ENCODE measurements around the gene CDH10. TPM values are rescaled to one million over a fixed set of nuclear protein-coding genes. Genes with fewer than 3 reads are reported as not detected.

Gene CDH10
- total RNA-seq, 4 donors from 2014 or later = 0.14 TPM; not detected in 3

DNA sequence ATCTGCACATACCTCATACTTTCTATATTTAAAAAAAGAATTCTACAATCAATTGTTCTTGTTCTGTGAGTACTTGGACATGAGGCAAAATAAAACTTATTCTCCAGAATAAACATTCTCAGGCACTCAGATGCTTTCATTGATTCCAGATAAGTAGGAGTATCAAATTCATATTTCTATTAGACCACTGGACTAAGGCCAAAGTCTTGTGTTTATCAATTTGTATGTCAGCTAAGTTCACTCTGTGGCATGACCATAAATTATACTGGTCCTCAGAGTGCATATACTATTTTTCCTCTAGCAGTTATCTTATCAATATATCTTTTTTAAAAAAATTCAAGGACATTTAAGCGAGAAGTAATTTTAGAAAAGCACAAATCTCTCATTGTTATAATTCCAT is 28.2 kb downstream of the CDH10 start:
- TF ChIP-seq POLR2A (IDR thresholded peaks at IDR 0.05) (no peak), EP300 (IDR thresholded peaks at IDR 0.05; ENCODE audit: low read depth) (no peak), POLR2AphosphoS5 (IDR thresholded peaks at IDR 0.05) (no peak)
- TF ChIP-seq, protein P1, sequence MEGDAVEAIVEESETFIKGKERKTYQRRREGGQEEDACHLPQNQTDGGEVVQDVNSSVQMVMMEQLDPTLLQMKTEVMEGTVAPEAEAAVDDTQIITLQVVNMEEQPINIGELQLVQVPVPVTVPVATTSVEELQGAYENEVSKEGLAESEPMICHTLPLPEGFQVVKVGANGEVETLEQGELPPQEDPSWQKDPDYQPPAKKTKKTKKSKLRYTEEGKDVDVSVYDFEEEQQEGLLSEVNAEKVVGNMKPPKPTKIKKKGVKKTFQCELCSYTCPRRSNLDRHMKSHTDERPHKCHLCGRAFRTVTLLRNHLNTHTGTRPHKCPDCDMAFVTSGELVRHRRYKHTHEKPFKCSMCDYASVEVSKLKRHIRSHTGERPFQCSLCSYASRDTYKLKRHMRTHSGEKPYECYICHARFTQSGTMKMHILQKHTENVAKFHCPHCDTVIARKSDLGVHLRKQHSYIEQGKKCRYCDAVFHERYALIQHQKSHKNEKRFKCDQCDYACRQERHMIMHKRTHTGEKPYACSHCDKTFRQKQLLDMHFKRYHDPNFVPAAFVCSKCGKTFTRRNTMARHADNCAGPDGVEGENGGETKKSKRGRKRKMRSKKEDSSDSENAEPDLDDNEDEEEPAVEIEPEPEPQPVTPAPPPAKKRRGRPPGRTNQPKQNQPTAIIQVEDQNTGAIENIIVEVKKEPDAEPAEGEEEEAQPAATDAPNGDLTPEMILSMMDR (IDR thresholded peaks at IDR 0.05) = no peak
- in situ Hi-C loops (cut with MboI; ENCODE audit: low pct_ligation_motif_present in 1 of 4, low pct_unique_long_range_greater_than_20kb in 1 of 4, low sequenced_read_pairs in 3 of 4) = no loop called here
- 70 to 80% methylated on average over 1 of the region's 1 CpG for WGBS, 2 donors (ENCODE audit: low coverage in 1 of 2)

GRCh38 chr5:24615159-24615558 is 29.6 kb downstream of the CDH10 start:
- no peak overlapping the region for H3K4me3 ChIP-seq
- H3K9me3 ChIP-seq = no peaks in the 10 kb centered on the region
- intact Hi-C loops (cut with DNase I; ENCODE audit: low total_unique reads) = no loop called here
- WGBS, 2 donors (ENCODE audit: low coverage in 1 of 2) = 48 to 58% methylated on average over 4 of the region's 4 CpGs
- DNase-seq = no peak
- TF ChIP-seq, protein P1 (IDR thresholded peaks at IDR 0.05) = no peak
- TF ChIP-seq POLR2AphosphoS5 (IDR thresholded peaks at IDR 0.05) = no peak
- TF ChIP-seq EP300 (IDR thresholded peaks at IDR 0.05; ENCODE audit: low read depth) = no peak
- TF ChIP-seq POLR2A (IDR thresholded peaks at IDR 0.05) = no peak
- H3K27me3 ChIP-seq = no peaks in the 10 kb centered on the region
- H3K4me1 ChIP-seq = no peaks in the 10 kb centered on the region
- in situ Hi-C loops (cut with MboI; ENCODE audit: low pct_ligation_motif_present in 1 of 4, low pct_unique_long_range_greater_than_20kb in 1 of 4, low sequenced_read_pairs in 3 of 4) = no loop called here
- H3K27ac ChIP-seq = no peak overlapping the region
- no peaks in the 10 kb centered on the region for H3K36me3 ChIP-seq

More for the DNA sequence above, 28.2 kb downstream of the CDH10 start:
- Histone ChIP-seq H3K4me1 (no peaks in the 10 kb centered on the region), H3K36me3 (no peaks in the 10 kb centered on the region), H3K4me3 (no peak overlapping the region), H3K27ac (no peak overlapping the region), H3K27me3 (no peaks in the 10 kb centered on the region), H3K9me3 (no peaks in the 10 kb centered on the region)
- intact Hi-C loops (cut with DNase I; ENCODE audit: low total_unique reads) = no loop called here
- DNase-seq = no peak

- in situ Hi-C loops (cut with MboI; ENCODE audit: low pct_ligation_motif_present in 1 of 4, low pct_unique_long_range_greater_than_20kb in 1 of 4, low sequenced_read_pairs in 3 of 4) = no loop called here
- H3K4me3 ChIP-seq = no peak overlapping the region
- intact Hi-C loops (cut with DNase I; ENCODE audit: low total_unique reads) = no loop called here
- TF ChIP-seq, protein P1 (IDR thresholded peaks at IDR 0.05) = no peak
- TF ChIP-seq EP300 (IDR thresholded peaks at IDR 0.05; ENCODE audit: low read depth) (no peak), POLR2A (IDR thresholded peaks at IDR 0.05) (no peak), POLR2AphosphoS5 (IDR thresholded peaks at IDR 0.05) (no peak)
- no peak for DNase-seq
- H3K27ac ChIP-seq = no peak overlapping the region
- H3K36me3 ChIP-seq = no peaks in the 10 kb centered on the region
- WGBS, 2 donors (ENCODE audit: low coverage in 1 of 2) = 84 to 94% methylated on average over 10 to 14 of the region's 14 CpGs
- no peaks in the 10 kb centered on the region for H3K9me3 ChIP-seq
- H3K4me1 ChIP-seq = no peaks in the 10 kb centered on the region
- no peaks in the 10 kb centered on the region for H3K27me3 ChIP-seq
Measured at GRCh38 chr5:24609706-24610105, 35.1 kb downstream of the CDH10 start.

DNA sequence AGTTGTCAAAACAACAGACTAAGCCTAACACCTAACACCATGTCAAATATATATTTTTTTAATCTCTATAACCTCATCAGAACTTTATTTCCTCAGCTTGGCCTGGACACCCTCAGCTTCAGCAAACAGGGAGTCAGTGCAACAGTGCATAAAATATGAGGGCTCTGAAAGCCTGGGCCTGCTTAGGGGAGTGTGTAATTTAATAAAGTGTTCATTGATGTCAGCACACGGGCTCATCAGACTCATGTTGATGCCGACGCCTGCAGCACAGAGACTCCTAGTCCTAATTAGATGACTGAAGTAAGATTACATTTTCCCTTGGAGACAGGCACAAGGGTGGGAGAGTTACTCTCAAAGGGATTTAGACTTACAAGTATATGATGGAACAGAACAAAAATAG is 37.8 kb downstream of the CDH10 start:
- TF ChIP-seq, protein P1 (IDR thresholded peaks at IDR 0.05) = no peak
- no peak for TF ChIP-seq POLR2A (IDR thresholded peaks at IDR 0.05)
- no peak for TF ChIP-seq EP300 (IDR thresholded peaks at IDR 0.05; ENCODE audit: low read depth)
- no peak for TF ChIP-seq POLR2AphosphoS5 (IDR thresholded peaks at IDR 0.05)
- intact Hi-C loops (cut with DNase I; ENCODE audit: low total_unique reads) = no loop called here
- WGBS, 2 donors (ENCODE audit: low coverage in 1 of 2) = 66 to 81% methylated on average over 3 of the region's 3 CpGs
- no peaks in the 10 kb centered on the region for H3K9me3 ChIP-seq
- H3K36me3 ChIP-seq = no peaks in the 10 kb centered on the region
- H3K27me3 ChIP-seq = no peaks in the 10 kb centered on the region
- no peaks in the 10 kb centered on the region for H3K4me1 ChIP-seq
- no peak for DNase-seq
- in situ Hi-C loops (cut with MboI; ENCODE audit: low pct_ligation_motif_present in 1 of 4, low pct_unique_long_range_greater_than_20kb in 1 of 4, low sequenced_read_pairs in 3 of 4) = no loop called here
- H3K27ac ChIP-seq = no peak overlapping the region
- no peak overlapping the region for H3K4me3 ChIP-seq
